ENCODE results near the gene ELAVL3. TPM values are rescaled to one million over a fixed set of nuclear protein-coding genes. Genes with fewer than 3 reads are reported as not detected.

The ELAVL3 gene
- polyA plus RNA-seq, 3 donors = 0.03 TPM; not detected in 2

Other genes starting within 250 kb of the ELAVL3 start
- 100 to 1,000 TPM in 1 of 3 donors, 10 to 100 TPM in 1, 1 to 10 TPM in 1; 7.4 to 108 (median 16.9) TPM for gene ANGPTL8, start 241.4 kb downstream of the ELAVL3 start, polyA plus RNA-seq
- gene DOCK6, start 218.5 kb downstream of the ELAVL3 start, polyA plus RNA-seq = 100 to 1,000 TPM in 1 of 3 donors, 10 to 100 TPM in 2; 16.2 to 190 (median 57.8) TPM
- not detected for gene TSPAN16, start 184.9 kb downstream of the ELAVL3 start, polyA plus RNA-seq
- gene RAB3D, start 141.4 kb downstream of the ELAVL3 start, polyA plus RNA-seq = 10 to 100 TPM in 2 of 3 donors, 1 to 10 TPM in 1; 4.6 to 29.6 (median 10.3) TPM
- gene TMEM205, start 134.8 kb downstream of the ELAVL3 start, polyA plus RNA-seq = 10 to 100 TPM; 61.4 to 97.8 (median 69.7) TPM
- gene CCDC159, start 134.5 kb downstream of the ELAVL3 start, polyA plus RNA-seq = 10 to 100 TPM; 15.8 to 43.5 (median 20.9) TPM
- 10 to 100 TPM in 2 of 3 donors, 1 to 10 TPM in 1; 5.9 to 18.3 (median 17.9) TPM for gene PLPPR2, start 125.6 kb downstream of the ELAVL3 start, polyA plus RNA-seq
- 1 to 10 TPM; 1.4 to 2.4 (median 2.1) TPM for gene SWSAP1, start 106.4 kb downstream of the ELAVL3 start, polyA plus RNA-seq
- gene EPOR, start 96.7 kb downstream of the ELAVL3 start, polyA plus RNA-seq = 10 to 100 TPM in 1 of 3 donors, 1 to 10 TPM in 2; 8.0 to 10.5 (median 8.7) TPM
- gene RGL3, start 61.7 kb downstream of the ELAVL3 start, polyA plus RNA-seq = 10 to 100 TPM; 12.9 to 30.4 (median 23.6) TPM
- gene ODAD3, start 45.9 kb downstream of the ELAVL3 start, polyA plus RNA-seq = under 1 TPM in 2 of 3 donors, not detected in 1; 0.15 to 0.30 TPM
- 100 to 1,000 TPM; 111 to 154 (median 149) TPM for gene PRKCSH, start 45.4 kb downstream of the ELAVL3 start, polyA plus RNA-seq
- 1 to 10 TPM; 5.8 to 8.0 (median 6.5) TPM for gene ZNF653, start 24.8 kb upstream of the ELAVL3 start, polyA plus RNA-seq
- 10 to 100 TPM; 48.1 to 56.4 (median 50.4) TPM for gene ECSIT, start 48.1 kb upstream of the ELAVL3 start, polyA plus RNA-seq
- gene CNN1, start 57.8 kb upstream of the ELAVL3 start, polyA plus RNA-seq = 10 to 100 TPM in 2 of 3 donors, 1 to 10 TPM in 1; 4.3 to 39.0 (median 21.4) TPM
- 10 to 100 TPM; 52.6 to 55.2 (median 55.1) TPM for gene ELOF1, start 78.2 kb upstream of the ELAVL3 start, polyA plus RNA-seq
- gene ACP5, start 96.6 kb upstream of the ELAVL3 start, polyA plus RNA-seq = 10 to 100 TPM in 1 of 3 donors, 1 to 10 TPM in 2; 9.7 to 19.6 (median 9.9) TPM
- 1 to 10 TPM; 1.7 to 5.7 (median 2.4) TPM for gene ZNF627, start 116.4 kb upstream of the ELAVL3 start, polyA plus RNA-seq